ENCODE measurements around the gene PGLYRP2.
A peak's percentile ranks its signal among the peaks of the same experiment; 100 is the strongest.
"Not testable (repeated sequence)": the region's sequence is repeated elsewhere in the genome, so short reads cannot be mapped to it uniquely, and the experiment has no call there.

Gene PGLYRP2, protein sequence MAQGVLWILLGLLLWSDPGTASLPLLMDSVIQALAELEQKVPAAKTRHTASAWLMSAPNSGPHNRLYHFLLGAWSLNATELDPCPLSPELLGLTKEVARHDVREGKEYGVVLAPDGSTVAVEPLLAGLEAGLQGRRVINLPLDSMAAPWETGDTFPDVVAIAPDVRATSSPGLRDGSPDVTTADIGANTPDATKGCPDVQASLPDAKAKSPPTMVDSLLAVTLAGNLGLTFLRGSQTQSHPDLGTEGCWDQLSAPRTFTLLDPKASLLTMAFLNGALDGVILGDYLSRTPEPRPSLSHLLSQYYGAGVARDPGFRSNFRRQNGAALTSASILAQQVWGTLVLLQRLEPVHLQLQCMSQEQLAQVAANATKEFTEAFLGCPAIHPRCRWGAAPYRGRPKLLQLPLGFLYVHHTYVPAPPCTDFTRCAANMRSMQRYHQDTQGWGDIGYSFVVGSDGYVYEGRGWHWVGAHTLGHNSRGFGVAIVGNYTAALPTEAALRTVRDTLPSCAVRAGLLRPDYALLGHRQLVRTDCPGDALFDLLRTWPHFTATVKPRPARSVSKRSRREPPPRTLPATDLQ

DNA sequence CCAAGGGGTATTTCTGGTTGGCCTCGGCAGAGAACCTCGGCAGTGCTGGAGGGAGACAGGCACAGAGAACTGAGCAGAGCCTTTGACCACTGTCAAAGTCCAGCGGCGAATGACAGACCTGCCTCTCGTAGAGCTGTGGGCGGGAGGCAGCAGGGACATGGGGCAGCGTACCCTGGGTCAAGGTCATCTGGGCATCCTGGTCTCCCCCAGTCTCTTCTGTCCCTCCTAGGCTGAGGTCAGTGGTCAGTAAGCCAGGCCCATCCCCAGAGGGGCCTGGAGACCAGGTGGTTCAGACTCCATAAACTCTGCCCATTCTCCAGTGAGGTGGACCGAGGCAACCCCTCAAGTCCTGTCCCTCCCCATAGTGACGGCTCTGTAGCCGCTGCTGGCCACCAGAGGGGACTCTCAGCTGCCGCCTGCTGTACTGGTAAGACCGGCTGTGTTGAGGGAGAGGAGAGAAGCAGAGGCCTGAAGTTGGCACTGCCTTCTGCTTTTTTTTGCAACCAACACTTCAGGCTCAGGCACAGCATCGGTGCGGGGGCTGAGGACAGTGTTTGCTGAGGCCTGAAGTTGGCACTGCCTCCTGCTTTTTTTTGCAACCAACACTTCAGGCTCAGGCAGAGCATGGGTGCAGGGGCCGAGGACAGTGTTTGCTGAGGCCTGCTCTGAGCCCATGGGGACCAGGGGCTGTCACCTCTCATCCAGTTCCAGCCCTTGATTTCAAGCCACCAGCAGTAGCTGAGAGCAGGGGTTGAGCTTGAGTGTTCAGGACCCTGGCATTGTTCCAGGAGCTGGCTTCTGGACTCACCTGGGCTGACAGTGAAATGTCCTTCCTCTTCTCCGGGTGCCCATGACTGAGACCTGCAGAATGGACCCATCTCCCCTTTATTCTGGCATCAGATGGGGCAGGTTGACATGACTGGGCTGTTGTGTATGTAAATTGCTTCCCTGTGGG lies at the start of gene PGLYRP2:
Gene PGLYRP2 (minus strand): TSS at position 111 of the 955 bp plus-strand sequence. CDS start 130 bp downstream, outside the sequence.
- DNase-seq (ENCODE audit: low read depth): peak; percentile 18

DNA sequence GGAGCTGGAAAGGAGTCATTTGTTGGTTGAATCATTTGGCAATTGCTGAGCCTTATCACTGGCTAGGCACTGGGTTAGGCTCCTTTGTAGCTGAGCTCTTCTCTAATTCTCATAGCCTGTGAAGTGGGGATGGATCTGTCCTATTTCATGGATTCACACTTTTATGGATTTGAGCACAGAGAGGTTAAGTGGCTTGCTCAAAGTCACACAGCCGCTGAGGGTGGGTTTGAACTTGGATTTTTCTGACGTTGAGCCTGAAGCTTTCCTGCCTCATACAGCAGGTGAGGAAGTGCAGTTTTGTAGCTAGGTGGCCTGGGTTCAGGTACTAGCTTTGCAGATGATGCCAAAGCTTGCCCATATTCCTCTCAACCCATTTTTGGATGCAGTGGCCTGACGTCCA lies 48.4 kb upstream of the PGLYRP2 start:
- no peak for DNase-seq (ENCODE audit: low read depth)

DNA sequence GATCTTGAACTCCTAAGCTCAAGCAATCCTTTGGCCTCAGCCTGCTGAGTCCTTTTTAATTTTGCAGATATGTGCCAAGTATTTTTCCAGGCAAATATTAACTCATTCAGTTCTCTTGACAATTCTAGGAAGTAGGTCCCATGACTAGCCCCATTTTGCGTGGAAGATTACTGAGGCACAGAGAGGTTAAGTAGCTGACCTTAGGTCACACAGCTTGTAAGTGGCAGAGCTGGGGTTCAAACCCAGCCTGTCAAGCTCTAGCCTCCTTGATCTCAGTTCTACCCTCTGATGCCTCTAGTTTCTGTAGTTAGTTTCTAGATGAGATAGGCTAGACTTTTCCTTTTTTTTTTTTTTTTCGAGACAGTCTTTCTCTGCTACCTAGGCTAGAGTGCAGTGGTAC lies 47.1 kb upstream of the PGLYRP2 start:
- no peak for DNase-seq (ENCODE audit: low read depth)

DNA sequence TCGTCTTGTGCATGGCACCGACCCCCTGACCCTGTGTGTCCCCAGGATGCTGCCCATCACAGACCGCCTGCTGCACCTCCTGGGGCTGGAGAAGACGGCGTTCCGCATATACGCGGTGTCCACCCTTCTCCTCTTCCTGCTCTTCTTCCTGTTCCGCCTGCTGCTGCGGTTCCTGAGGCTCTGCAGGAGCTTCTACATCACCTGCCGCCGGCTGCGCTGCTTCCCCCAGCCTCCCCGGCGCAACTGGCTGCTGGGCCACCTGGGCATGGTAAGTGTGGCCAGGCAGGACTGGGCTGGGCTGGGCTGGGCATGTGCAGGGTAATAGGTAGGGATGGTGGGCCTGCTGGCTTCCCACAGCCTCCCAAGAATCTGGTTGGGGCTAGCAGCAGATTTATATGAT lies 46.0 kb upstream of the PGLYRP2 start:
- no peak for DNase-seq (ENCODE audit: low read depth)

DNA sequence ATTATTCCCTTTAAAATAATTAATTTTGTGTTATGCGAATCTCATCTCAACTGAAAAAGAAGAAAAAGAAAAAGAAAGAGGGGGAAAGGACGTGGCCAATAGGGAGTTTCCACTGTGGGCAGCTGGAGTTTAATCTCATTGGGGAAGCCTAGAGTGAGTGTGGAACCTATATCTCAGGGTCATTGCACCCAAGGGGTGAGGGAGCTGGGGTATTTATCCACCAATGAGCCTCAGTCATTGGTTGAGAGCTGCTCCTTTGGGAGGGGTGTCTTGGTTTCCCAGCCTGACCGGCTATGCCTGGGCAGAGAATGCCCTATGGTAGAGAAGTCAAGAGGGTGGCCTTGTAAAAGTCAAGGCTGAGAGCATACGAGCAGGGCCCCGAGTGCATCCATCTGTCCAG lies 45.5 kb upstream of the PGLYRP2 start:
- no peak for DNase-seq (ENCODE audit: low read depth)

DNA sequence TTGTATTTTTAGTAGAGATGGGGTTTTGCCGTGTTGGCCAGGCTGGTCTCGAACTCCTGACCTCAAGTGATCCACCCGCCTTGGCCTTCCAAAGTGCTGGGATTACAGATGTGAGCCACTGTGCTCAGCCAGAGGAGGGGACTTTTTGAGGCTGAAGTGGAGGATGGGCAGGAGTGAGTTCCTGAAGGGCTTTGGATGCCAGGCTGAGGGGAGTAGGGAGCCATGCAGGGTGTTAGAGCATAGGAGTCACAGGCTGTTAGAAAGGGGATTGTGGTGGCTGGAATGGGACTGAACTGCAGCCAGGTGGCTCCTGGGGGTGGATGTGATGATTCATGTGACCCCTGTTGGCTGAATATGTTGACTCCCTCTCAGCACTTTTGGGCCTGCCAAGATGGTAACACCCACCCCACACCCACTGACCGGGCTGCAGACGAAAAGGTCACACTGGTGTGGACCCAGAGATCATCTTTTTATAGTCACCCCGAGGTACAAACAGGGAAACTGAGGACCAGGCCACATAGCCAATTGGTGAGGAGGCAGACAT lies 40.2 kb upstream of the PGLYRP2 start:
- DNase-seq (ENCODE audit: low read depth): no peak

DNA sequence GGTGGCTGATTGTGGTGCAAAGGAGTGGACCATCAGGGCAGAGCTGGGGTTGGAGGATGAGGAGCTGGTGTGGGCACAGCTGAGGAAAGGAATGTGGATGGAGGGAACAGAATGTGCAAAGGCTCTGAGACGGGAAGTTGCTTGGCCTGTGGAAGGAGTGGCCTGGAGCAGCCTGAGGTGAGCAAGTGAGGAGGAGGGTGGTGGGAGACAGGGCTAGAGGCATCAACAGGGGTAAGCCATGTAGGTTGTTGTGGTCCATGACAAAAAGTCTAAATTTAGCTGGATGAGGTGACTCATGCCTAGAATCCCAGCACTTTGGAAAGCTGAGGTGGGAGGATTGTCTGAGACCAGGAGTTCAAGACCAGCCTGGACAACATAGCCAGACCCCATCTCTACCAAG lies 38.5 kb upstream of the PGLYRP2 start:
- no peak for DNase-seq (ENCODE audit: low read depth)

DNA sequence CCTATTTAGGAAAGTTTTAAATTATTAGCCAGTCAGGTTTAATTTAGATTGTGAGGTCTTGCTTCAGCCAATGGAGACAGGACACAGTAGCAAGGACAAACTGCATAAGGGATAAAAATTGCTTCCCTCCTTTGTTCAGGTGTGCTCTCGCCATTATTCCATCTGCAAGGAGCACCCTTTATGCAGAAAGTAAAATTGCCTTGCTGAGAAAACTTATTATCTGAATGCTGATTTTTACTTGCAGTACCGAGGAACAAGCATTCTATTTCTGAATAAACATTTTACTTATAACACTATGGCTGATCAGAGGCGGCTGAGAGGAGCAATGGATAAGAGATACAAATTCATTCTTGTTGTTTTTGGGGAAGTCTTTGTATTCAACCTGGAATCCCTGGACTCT lies 37.1 kb upstream of the PGLYRP2 start:
- no peak for DNase-seq (ENCODE audit: low read depth)

DNA sequence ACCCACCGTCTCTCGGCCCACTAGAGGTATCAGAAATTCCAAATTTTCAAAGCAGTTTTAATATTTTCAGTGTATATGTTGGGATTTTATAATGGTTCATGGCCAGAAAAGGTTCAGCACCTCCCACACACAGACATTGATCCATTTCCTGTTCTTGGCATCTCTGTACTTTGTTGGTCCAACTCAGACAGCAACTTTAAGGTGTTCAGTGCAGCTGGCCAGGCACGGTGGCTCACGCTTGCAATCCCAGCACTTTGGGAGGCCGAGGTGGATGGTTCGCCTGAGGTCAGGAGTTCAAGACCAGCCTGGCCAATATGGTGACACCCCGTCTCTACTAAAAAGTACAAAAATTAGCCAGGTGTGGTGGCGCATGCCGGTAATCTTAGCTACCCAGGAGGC lies 35.9 kb upstream of the PGLYRP2 start:
- DNase-seq (ENCODE audit: low read depth): not testable (repeated sequence)

DNA sequence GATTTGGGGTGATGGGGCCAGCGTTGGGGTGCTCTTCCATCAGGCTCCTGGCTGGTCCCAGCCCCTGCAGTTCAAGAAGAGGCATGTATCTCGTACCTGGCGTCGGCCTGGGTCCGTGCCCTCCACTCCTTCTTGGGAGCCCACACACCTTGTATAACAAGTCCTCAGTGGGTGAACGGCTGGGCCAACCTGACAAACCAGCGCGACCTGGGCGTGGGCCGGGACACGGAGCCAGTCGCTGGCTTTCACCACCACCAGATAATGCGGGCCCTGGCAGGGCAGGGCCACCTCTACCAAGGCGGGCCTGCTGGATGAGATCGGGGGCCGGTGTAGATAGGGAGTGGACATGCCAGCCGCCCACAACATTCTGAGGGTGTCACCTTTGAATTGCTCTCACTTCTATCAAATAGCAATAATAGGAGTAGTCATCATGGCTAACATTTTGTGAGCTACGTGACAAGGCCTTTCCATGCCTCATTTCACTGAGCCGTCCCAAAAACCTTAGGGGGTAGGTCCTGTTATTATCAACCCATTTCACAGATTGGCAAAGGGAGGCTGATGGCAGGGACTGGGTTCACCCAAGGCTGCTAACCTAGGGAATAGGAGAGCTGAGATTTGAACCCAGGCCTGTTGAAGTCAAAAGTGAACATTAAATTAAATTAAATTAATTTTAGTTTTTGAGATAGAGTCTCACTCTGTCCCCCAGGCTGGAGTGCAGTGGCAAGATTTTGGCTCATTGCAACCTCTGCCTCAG lies 32.5 kb upstream of the PGLYRP2 start:
- DNase-seq (ENCODE audit: low read depth): no peak

DNA sequence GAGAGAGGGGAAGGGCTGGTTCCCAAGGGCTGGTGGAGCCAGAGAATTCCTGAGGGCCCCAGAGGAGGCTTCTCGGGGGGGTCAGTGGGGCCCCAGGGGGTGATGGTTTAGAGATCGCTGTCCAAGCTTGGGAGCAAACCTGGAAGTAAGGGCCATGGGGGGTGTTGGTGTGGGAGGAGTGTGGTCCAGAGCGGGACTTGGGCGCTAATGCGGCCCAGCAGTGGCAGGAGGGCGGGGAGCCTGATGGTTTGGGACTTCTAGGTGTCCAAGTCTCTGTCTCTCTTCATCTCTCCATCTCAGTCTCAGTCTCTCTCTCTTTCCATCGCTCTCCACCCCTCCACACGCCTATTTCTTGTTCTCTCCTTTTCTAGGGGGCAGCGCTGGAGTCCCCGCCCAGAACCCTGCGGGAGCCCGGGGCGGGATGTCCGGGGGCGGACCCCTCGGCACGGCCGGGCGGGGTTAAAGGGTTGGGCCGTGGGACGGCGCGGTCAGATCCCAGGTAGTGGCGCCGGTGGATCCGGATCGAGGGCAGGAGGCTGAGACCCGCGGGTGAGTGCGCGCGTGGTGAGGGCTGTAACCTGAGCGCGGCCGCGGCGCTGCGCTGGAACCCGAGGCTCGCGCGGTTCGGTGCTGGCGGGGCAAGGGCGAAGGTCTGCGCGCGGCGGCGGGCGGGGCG lies 28.9 kb upstream of the PGLYRP2 start, which contains the start of gene CYP4F22:
Gene CYP4F22 (plus strand): TSS at position 491 of the 676 bp plus-strand sequence. CDS start 16,812 bp downstream, outside the sequence.
- DNase-seq (ENCODE audit: low read depth): no peak

DNA sequence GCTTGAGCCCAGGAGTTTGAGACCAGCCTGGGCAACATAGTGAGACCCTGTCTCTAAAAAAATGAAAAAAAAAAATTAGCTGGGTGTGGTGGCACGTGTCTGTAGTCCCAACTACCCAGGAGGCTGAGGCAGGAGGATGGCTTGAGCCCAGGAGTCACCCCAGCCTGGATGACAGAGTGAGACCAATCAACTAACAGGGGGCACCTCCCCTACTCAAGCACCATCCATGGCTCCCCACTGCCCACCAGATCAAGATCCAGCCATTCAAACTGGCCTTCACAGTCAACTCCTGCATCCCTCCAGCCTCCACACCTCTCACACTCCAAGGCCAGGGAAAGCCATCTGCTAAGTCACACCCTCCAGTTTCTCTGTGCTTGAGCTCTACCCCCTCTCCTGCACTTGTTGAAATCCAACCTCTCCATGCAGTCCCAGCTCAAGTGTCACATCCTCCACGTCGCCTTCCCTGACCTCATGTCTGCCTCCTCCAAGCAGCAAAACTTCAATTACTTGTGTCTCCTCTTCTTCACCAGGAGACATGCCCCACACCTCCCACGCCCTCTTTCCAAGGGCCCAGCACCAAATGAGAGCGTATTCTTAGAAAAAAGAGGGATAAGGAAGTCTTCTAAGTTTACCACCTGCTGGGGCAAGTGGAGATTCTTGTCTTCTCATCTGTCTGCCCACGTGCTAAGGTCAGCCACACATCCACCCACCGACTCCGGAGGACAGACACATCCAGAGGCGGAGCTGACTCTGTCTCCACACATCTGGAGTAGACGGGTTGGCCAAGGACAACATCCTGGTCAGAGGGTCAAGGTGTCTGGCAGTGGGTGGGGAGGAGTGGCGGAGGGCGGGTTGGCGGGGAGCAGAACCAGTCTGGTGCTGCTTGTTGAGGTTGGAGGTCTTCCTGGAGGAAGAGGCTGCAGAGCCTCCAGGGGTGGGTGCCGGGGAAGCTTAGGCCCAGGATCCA lies 28.1 kb upstream of the PGLYRP2 start:
- no peak for DNase-seq (ENCODE audit: low read depth)

DNA sequence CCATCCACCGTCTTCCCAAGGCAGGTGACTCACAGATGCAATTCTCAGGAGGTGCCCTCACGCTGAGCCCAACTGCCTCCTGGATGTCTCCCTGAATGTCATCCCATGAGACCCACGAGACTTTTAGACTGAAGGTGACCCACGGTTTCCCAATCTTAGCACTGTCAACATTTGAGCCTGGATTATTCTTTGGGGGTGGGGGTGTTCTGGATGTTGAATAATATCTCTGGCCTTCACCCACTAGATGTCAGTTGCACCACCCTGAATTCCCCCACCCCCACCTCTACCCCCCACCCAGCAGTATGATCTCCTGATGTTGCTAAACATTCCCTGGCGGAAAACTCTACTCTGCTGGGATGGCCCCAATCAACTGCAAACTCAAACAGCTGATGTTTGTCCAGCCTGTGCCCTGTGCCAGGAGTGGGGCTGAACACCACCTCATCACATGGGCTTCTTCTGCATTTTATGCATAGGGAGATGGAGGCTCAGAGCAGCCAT lies 26.8 kb upstream of the PGLYRP2 start:
- no peak for DNase-seq (ENCODE audit: low read depth)

DNA sequence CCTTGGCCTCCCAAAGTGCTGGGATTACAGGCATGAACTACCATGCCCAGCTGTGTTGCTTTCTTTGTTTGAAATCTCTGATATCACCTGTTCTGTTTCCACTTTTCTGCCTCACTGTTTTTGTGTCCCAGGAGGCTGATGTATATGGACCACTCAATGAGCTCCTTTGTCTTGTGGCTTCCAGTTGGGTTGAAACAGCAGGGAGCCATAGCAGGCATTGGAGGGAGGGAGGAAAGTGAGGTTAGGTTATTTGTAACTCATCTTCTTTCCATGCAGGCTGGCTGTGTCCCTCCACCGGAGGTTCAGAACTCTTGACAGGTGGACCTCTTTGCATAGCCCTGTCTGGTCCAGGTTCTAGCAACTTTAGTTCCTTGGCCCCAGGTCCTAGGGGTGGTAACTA lies 23.0 kb upstream of the PGLYRP2 start:
- DNase-seq (ENCODE audit: low read depth): no peak

DNA sequence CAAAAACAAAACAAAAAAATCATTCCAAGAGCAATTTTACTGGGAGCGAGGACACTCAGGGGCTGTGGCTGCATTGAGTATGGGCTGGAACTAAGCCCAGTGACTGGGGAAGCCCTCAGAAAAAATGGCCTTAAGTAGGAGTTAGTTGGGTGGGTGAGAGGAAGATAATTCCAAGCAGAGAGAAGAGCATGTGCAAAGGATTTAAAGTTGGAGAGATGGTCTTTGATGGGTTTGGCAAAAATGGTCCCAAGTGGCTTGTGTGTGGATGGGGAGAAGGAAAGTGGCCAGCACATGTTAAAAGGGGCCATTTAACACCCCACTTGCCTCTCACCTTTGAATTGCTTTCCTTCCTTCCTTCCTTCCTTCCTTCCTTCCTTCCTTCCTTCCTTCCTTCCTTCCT lies 22.3 kb upstream of the PGLYRP2 start:
- no peak for DNase-seq (ENCODE audit: low read depth)

DNA sequence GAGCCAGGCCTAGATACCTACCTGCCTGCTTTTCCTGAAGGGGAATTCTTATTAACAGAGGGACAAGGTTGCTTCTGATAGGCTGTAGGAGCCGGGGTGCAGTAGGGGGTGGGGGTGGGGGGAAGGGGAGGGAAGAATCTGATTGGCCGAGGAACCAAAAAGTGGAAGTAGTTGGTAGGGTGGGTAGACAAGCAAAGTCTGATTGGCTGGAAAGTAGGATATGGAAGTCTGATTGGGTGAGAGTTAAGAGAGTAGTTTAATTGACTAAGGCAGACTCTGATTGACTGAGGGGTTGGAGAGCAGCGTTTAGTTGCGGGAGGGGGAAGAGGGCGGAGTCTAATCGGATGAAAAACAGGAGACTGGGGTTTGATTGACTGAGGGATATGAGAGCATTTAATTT lies 19.6 kb upstream of the PGLYRP2 start:
- no peak for DNase-seq (ENCODE audit: low read depth)

DNA sequence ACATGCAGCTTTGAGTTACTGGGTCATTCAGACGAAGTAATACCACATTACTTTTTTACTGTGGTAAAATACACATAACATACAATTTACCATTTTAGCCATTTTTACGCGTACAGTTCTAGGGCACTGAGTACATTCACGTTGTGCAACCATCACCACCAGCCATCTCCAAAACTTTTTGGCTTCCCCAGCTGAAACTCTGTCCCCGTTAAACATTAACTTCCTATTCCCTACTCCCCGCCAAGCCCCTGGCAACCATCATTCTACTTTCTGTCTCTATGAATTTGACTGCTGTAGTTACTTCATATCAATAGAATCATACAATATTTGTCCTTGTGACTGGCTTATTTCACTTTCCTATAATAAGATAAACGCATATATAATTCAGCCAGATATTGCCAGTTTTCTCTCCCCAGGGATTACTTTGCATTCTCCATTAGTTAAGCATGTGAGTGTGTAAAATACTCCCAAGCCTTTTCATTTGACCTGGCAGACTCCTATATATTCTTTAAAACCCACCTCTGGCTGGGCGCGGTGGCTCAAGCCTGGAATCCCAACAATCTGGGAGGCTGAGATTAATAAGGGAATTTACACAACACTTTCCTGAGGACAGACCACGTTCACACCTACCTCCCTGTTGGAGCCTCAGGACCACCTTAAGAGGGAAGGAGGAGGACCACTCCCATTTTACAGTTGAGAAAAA lies 19.0 kb upstream of the PGLYRP2 start:
- no peak for DNase-seq (ENCODE audit: low read depth)

DNA sequence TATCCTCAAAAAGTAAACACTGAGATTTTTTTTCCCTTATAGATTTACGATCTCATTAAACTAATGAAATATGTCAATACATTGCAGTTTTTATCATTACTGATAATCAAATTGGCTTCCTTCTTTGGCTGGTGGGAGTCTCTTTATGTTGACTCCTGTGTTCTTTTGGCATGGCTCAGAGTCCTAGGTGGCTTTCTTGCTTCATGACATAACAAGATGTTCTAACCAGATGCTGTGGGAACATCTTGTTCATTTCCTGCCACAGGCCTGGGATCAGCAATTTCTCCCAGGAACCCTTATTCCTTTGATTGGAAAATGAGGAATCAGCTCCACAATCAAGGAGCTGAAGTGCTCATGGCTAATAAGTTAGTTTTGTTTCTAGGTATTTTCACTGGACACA lies 15.8 kb upstream of the PGLYRP2 start:
- DNase-seq (ENCODE audit: low read depth): no peak

All from EH (cell line).